GM18873 (cell line): ENCODE data around the gene VWA1.
"Not testable (repeated sequence)": the region's sequence is repeated elsewhere in the genome, so short reads cannot be mapped to it uniquely, and the experiment has no call there.

Experiments
- ATAC-seq: cut with Tn5 transposase; IDR thresholded peaks from one replicate; pipeline ENCODE4 v1.9.1; 2021; ENCODE audit warnings: mild to moderate bottlenecking, moderate library complexity, moderate number of reproducible peaks; ENCODE audit not compliant: unreplicated experiment, low FRiP score

Gene VWA1

GRCh38 chr1:1432951-1433803 is 2.3 kb upstream of the VWA1 start:
- no peak for ATAC-seq

- ATAC-seq: no peak
These were observed 1.7 kb upstream of the VWA1 start for GRCh38 chr1:1433804-1434130.

GRCh38 chr1:1434131-1434823 is 1.2 kb upstream of the VWA1 start:
- no peak for ATAC-seq

- no peak for ATAC-seq
These were observed 725 bp upstream of the VWA1 start for GRCh38 chr1:1434824-1435105.

GRCh38 chr1:1435911-1436629 is 580 bp downstream of the VWA1 start:
- no peak for ATAC-seq

GRCh38 chr1:1436630-1437032 is 1.1 kb downstream of the VWA1 start:
- ATAC-seq: no peak

GRCh38 chr1:1437033-1437903 is 1.8 kb downstream of the VWA1 start:
- ATAC-seq: no peak

- peak; percentile 45 for ATAC-seq
These were observed 2.5 kb downstream of the VWA1 start for GRCh38 chr1:1437904-1438376.

- no peak for ATAC-seq
These were observed 3.3 kb downstream of the VWA1 start for GRCh38 chr1:1438531-1439381.

GRCh38 chr1:1439546-1440261 is 4.2 kb downstream of the VWA1 start:
- no peak for ATAC-seq

GRCh38 chr1:1440262-1441001 is 4.9 kb downstream of the VWA1 start:
- ATAC-seq: no peak

- ATAC-seq: no peak
These were observed 5.8 kb downstream of the VWA1 start for GRCh38 chr1:1441002-1441888.

- no peak for ATAC-seq
These were observed 6.7 kb downstream of the VWA1 start for GRCh38 chr1:1442069-1442770.

GRCh38 chr1:1446631-1447030 is 11.1 kb downstream of the VWA1 start:
- ATAC-seq: not testable (repeated sequence)

GRCh38 chr1:1449099-1449739 is 13.7 kb downstream of the VWA1 start, which contains the start of gene ATAD3C:
TSS of gene ATAD3C (plus strand) at chr1:1449689. CDS start at chr1:1450684, 995 bp downstream.
- no peak for ATAC-seq

- ATAC-seq: not testable (repeated sequence)
These were observed 15.1 kb downstream of the VWA1 start for GRCh38 chr1:1450616-1451015.
